GM20431 (cell line): Measurements from ENCODE around the gene FAM217B.

Source experiments
- in situ Hi-C: fragments of 300-500 bp; cut with MseI, MboI; formaldehyde crosslinking; loops from one replicate; pipeline ENCODE4 v1.15.0; 2020; ENCODE audit warnings: low sequenced_read_pairs; ENCODE audit not compliant: unreplicated experiment

FAM217B gene

DNA sequence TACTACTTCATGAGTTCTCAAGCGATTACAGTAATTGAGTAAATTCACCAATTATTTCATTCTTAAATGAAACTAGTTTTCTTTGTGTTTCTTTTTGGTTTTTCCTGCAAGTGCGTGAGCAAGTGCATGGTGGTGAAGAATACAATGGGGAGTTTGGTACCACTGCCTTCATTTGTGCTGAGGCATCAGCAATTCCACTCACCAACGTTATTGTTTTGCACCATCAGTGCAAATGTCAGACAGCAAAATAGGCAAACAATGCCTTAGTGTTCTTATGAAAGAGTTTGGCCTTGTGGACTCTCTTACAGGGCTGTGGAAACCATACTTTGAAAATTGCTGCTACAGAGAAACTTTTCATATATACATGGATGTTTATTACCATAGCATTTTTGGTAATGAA lies 26.2 kb downstream of the FAM217B start:
- in situ Hi-C loops: no loop called here

DNA sequence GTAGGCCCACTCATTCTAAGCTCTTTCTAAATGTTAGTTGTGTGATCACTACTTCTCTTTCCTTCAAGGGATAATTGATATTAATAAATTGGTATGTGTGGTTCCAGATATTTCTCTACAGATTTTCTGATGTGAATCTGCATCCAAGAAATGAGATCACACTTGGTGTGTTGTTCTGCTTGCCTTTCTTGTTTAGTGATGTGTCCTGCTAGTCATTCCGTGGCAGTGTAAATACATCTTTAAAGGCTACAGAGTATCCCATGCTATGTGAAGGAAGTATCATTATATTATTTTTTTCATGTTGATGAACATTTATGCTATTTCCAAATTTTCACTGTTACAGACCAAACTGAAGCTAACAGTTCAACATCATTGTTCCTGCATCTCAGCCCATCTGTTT lies 31.2 kb downstream of the FAM217B start:
- in situ Hi-C loops: no loop called here

DNA sequence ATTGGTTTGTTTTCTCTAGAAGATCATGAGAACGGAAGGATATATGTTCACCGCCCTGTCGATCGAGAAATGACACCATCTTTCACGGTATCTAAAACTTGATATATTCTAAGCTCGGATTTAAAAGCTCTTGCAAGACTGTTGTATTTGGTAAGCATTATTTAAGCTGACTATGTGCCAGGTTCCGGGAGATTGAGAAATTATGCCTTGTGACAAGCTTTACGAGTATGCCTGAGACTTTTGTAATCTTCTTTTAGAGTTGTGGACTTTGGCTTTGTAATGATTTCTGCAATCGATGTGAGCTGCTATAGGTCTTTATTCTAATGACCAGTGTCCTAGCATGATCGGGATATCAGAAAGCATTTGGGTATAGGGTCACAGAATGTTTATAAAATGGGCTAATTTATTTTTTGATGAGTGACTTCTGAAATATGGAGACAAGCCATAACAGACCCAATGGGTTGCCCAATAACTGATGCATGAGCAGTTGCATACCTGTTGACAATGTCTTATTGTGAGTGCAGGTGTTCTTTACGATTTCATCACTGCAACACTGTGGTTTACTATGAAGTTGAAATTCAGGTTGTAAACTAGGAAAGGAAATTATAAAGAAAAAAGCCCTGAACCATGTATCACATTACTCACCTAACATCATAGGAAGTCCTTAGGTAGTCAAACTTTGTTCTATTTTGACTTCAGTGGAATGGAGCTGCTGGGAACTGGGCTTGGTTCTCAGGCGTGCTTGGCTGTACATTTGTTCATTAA lies 32.0 kb downstream of the FAM217B start:
- in situ Hi-C loops: no loop called here

DNA sequence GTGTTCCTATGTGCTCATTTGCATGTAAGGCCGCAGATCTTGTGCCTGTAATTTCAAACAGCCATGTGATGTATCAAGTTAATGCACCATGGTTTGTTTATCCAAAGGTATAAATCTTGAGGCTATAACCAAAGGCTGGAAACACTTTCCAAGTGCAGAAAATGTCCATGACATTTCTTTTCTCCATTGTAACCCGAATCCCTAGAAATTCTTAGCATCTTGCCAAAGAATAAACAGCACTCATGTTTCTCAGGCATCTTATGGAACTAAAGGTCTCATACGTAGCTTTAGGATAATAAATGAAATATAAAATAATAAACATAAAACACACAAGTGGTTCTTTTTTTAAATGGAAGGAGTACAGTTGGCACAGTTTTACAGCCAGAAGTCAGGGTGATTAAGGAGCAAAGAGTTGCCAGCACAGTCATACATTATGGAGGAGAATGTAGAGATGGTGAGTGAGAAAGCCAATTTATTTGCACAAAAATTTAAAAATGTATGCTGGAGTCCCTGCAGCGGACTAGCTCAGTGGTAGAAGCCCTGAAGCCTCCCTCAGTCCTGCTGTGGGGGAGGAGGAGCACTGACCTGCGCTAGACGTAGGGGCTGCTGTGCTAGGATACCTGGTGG lies 36.1 kb downstream of the FAM217B start:
- in situ Hi-C loops: no loop called here

DNA sequence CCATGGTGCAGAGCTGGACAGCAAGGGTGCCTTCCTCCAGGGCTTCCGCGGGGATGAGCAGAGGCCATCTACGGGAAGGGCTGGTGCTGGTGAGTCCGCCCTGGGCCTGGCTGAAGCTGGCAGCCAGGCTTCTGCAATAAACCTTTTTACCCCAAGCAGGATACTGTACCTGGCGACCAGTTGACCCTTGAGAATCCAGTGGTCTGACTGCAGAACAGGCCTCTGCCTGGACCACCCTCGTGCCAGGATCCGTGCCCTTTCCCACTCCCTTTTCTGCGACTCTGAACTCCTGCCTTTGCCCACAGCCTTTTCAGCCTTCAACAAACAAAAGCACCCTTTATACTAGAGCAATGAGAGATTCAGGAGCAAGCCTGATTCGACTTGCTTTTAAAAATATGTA lies 36.9 kb downstream of the FAM217B start:
- in situ Hi-C loops: no loop called here

DNA sequence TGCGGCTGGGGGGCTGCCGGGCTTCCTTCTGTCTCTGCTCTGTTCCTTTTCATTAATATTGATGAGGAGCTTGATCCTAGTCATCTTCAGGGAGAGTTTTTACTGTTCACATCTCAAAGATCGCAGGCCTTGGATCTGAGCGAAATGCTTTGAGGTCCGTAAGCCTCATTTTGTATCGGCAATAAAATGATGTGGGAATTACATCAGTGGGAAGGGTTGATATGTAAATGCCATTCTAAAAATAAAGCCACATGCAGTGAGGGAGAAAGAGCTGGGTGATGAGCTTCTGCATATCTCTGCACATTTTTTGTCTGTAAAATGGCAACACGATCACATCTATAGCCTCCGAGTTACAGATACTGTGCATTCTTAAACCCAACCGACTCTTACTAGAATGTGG lies 42.9 kb downstream of the FAM217B start:
- in situ Hi-C loops: no loop called here

DNA sequence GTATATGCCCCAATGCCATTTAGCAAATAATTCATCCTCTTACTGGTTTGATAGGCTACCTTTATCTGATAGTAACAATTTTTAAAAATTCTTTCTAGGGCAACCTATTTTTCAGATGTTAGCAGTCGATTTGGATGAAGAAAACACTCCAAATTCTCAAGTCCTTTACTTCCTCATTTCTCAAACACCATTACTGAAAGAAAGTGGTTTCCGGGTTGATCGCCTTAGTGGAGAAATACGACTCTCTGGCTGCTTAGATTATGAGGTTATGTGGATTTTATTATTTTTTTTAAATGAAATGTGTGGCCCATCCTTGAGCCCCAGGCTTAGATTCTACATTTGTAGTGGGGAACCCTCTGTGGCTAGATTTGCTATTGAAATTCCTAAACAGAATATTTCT lies 44.4 kb downstream of the FAM217B start:
- in situ Hi-C loops: no loop called here

DNA sequence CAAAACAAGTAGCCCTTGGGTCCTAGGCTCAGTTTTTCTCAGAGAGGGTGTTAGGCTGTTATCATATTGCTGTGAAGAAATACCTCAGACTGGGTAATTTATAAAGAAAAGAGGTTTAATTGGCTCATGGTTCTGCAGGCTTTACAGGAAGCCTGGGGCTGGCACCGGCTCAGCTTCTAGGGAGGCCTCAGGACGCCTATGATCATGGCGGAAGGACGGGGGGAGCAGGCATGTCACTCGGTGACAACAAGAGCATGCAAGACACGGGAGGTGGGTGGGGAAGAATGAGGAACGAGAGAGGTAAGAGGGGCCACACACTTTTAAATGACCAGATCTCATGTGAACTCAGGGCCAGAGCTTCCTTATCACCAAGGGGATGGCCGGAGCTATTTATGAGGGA lies 45.0 kb downstream of the FAM217B start:
- in situ Hi-C loops: no loop called here

DNA sequence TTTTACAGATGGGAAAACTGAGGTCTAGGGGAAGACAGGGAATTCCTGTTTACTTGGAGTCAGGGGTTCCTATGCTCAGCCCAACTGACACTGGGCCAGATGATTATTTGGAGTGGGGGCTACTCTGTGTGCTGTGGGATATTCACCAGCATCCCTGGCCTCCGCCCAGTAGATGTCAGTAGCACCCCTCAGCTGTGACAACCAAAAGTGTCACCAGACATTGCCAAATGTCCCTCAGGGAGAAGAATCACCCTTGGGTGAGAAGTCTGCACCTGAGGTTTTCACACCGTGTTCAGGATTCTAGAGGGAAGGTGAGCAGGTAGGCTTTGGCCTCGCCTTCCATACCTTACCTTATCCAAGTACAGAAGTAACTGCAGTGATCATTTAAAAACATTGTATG lies 45.7 kb downstream of the FAM217B start:
- in situ Hi-C loops: no loop called here

DNA sequence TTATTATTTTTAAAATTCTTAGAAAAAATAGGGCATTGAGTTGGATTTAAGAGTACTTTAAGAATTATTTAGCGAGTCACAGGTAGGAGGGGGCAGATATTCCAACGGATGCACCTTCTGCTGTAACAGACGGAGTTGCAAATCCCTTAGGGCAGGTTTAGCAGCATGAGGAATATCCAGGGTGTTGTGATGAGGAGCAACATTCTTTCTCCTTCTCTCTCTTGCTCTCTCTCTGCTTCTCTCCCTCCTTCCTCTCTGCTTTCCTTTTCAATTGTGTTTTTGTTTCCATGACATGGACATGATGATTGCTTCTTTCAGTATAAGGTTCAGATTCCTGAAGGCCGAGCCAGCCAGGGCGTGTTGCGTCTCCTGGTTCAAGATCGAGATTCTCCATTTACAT lies 46.9 kb downstream of the FAM217B start:
- in situ Hi-C loops: no loop called here

DNA sequence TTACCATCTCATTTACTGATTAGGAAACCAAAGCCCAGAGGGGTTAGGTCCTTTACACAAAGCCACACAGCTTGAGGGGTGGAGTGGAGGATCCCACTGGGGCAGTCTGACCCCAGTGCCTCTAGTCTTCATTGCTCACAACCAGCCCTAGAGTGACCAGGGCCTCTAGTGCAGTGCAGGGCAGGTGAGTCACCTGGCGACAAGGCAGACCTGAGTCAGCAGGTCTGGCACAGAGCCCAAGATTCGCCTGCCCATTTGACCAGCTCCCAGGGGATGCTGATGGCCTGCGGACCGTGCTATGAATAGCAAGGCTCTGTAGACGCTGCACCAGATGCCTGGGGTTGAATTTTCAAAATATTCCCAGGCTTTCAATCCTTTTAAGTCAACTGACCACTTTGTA lies 48.0 kb downstream of the FAM217B start:
- in situ Hi-C loops: no loop called here

DNA sequence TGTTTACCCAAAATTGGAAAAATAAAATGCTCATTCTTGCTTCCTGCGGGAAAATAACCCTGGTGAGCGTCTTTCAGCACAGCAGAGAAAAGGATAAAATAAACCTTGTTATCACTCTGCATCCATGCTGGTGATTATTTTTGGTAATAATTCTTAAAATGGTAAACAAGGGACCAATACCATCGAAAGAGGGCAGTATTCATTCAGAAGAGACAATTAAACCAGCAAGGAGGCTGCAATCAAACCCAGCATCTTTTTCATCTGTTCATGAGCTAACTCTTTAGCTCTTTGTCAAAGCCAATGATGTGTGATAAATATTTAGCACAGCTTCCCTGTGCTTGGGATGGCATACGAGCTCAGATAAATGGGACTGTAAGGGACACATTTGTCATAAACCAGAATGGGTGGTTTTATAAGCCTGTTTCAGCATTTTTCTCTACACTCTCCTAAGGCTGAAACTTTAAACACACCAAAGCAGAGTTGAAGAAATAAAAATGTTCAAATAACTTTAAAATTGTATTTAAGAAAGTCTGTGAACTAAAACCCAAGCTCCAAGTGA lies 52.4 kb downstream of the FAM217B start:
- in situ Hi-C loops: no loop called here

DNA sequence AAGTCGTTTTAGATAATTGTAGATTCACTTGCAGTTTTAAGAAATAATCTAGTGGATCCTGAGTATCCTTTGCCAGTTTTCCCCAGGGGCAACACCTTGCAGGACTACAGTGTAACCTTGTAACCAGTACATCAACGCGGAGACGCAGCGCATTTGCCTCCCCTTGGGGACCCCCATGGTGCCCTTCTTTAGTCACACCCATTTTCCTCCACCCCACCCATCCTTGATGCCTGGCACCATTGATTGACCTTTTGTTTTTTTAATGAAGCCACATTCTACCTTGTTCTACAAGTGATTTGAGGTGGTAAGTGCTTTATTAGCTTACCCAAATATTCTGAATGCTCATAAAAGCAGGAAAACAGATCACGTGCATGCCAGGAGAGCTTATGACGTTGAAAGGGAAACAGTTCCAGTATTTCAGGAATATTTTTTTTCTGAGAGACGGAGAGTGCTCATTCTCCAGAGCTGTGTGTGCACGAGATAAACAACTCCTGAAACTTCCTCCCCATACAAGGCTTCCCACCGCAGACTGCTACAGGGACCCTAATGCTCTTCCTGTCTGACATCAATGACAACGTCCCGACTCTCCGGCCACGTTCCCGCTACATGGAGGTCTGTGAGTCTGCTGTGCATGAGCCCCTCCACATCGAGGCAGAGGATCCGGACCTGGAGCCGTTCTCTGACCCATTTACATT lies 53.7 kb downstream of the FAM217B start:
- in situ Hi-C loops: no loop called here

DNA sequence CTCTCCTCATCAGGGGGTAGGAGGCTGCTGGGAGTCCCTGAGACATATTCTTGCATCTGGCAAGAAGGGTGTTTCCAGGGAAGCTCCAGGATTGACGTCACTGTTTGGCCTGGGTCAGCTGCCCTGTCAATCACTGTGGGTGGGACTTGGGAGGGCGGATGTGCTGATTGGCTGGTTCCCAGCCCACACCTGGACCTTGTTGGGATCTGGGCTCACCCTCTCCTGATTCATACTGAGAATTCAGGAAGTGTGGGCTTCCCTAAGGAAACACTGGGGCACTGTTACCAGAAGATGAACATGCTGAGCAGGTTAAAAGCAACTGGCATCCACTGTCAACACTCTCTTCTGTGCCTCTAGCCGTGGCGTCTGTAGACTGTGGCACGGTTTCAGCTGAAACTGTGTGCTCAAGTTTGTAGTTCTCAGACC lies 54.5 kb downstream of the FAM217B start:
- in situ Hi-C loops: no loop called here

DNA sequence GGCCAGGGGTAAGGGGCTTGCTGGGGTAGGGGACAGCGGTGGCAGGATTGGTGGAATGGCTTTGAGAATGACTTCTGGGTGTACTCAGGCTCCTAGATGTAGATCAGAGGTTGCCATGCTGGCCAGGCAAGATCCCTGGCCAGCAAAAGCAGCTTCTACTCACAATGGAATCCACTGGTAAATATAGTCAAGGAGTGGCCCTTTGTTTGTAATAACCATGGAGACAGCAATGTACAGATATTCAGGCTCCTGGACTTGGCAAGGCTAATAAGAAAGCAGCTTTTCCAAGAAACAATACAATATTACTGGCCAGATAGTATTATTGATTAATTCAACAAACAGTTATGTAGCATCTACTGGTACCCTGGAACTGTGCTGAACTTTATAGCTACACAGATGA lies 55.9 kb downstream of the FAM217B start:
- in situ Hi-C loops: no loop called here

DNA sequence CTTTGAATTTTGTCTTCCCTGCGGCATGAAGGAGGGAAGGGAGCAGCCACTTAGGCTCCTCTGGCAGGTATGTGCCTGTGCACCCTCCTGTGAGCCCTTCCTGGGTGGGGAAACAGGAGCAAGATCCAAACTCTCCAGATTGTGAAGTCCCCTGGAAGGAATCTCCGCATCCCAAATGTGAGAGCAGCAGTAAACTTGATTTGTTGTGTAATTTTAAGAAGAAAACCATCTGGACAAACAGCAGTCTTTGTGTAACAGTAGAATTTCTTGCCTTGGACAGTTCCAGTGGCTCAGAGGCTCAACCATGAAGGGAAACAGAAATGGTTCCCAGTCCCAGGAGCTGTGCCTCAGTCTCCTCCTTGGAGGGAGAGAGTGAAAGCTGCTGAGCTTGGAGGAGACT lies 57.7 kb downstream of the FAM217B start:
- in situ Hi-C loops: no loop called here
